ENCODE data around the gene ALK. TPM values are rescaled to one million over a fixed set of nuclear protein-coding genes. Genes with fewer than 3 reads are reported as not detected.

ALK gene
- total and polyA plus RNA-seq, 2 experiments from 2014 or later, result 0.35 TPM; not detected in 1

GRCh38 chr2:29239209-29239960 lies 682.0 kb downstream of the ALK start:
- Histone ChIP-seq H4K20me1 (replicated peaks; ENCODE audit: insufficient read depth) (no peaks in the 10 kb centered on the region), H2AFZ (no peak overlapping the region), H3K36me3 (ENCODE audit: insufficient read depth) (no peaks in the 10 kb centered on the region), H3K27me3 (ENCODE audit: insufficient read depth) (no peaks in the 10 kb centered on the region), H3K79me2 (replicated peaks; ENCODE audit: insufficient read depth) (no peaks in the 10 kb centered on the region), H3K4me2 (no peak overlapping the region), H3K9me2 (ENCODE audit: insufficient read depth) (no peaks in the 10 kb centered on the region), H3F3A (replicated peaks; ENCODE audit: low read depth) (no peaks in the 10 kb centered on the region), H3K4me1 (ENCODE audit: insufficient read depth) (no peaks in the 10 kb centered on the region), H3K4me3 (no peak overlapping the region), H3K27ac (ENCODE audit: low read depth) (no peak overlapping the region)
- ATAC-seq, result peak; percentile 47
- H3K9me3 Mint-ChIP-seq, result no peaks in the 10 kb centered on the region
- TF ChIP-seq STAT1 (IDR thresholded peaks at IDR 0.05; ENCODE audit: unreplicated experiment) (no peak), ZNF114 (CRISPR knock-in tag; IDR thresholded peaks at IDR 0.05) (no peak), JUNB (IDR thresholded peaks at IDR 0.05; ENCODE audit: unreplicated experiment) (no peak), EZH2 (IDR thresholded peaks at IDR 0.05; ENCODE audit: low read depth, unreplicated experiment) (no peak), EZH2phosphoT487 (IDR thresholded peaks at IDR 0.05; ENCODE audit: unreplicated experiment) (no peak)
- no peaks in the 10 kb centered on the region for H3K36me3 Mint-ChIP-seq (ENCODE audit: low read depth)
- peaks cover 2% of the 10 kb centered on the region for H3K27me3 Mint-ChIP-seq (ENCODE audit: insufficient read depth, low read depth, poor library complexity)
- DNase-seq (ENCODE audit: low spot score), result no peak
- H3K4me3 Mint-ChIP-seq, result no peak overlapping the region
- no peaks in the 10 kb centered on the region for H3K4me1 Mint-ChIP-seq
- H3K27ac Mint-ChIP-seq, result no peak overlapping the region

- no peaks in the 10 kb centered on the region for H3K9me3 Mint-ChIP-seq
- peak; percentile 76 for DNase-seq (ENCODE audit: low spot score)
- no peaks in the 10 kb centered on the region for H3F3A ChIP-seq (replicated peaks; ENCODE audit: low read depth)
Observed at GRCh38 chr2:29238497-29238896, 682.9 kb downstream of the ALK start.

More at GRCh38 chr2:29238497-29238896, 682.9 kb downstream of the ALK start:
- no peaks in the 10 kb centered on the region for H4K20me1 ChIP-seq (replicated peaks; ENCODE audit: insufficient read depth)
- Mint-ChIP-seq H3K27ac (no peak overlapping the region), H3K27me3 (ENCODE audit: insufficient read depth, low read depth, poor library complexity) (peaks cover 2% of the 10 kb centered on the region), H3K4me3 (no peak overlapping the region), H3K4me1 (no peaks in the 10 kb centered on the region), H3K36me3 (ENCODE audit: low read depth) (no peaks in the 10 kb centered on the region)
- no peaks in the 10 kb centered on the region for H3K79me2 ChIP-seq (replicated peaks; ENCODE audit: insufficient read depth)
- ATAC-seq, result peak; percentile 97
- no peaks in the 10 kb centered on the region for H3K4me1 ChIP-seq (ENCODE audit: insufficient read depth)
- H3K27me3 ChIP-seq (ENCODE audit: insufficient read depth), result no peaks in the 10 kb centered on the region
- H3K9me2 ChIP-seq (ENCODE audit: insufficient read depth), result no peaks in the 10 kb centered on the region
- no peak overlapping the region for H3K4me3 ChIP-seq
- H3K36me3 ChIP-seq (ENCODE audit: insufficient read depth), result no peaks in the 10 kb centered on the region
- H3K4me2 ChIP-seq, result no peak overlapping the region
- no peak for TF ChIP-seq NANOG (IDR thresholded peaks at IDR 0.05; ENCODE audit: borderline replicate concordance)
- TF ChIP-seq ZNF462 (CRISPR knock-in tag; IDR thresholded peaks at IDR 0.05), result peak; percentile 53; the same call in 1 of the 2 replicates
- peak; percentile 75 to 88 for TF ChIP-seq CTCF (conservative IDR thresholded peaks at IDR 0.05; ENCODE audit: low read depth in 2 of 2)
- H2AFZ ChIP-seq, result 0 out of 2 replicates have a peak overlapping the region, but pooled peaks have one; percentile 43
- H3K27ac ChIP-seq (ENCODE audit: low read depth), result no peak overlapping the region
